HG03103 (cell line): ENCODE measurements around the gene LRRTM1.

Experiments
- ATAC-seq: cut with Tn5 transposase; IDR thresholded peaks from one replicate; pipeline ENCODE4 v1.9.1; 2021; ENCODE audit warnings: low read depth; ENCODE audit not compliant: unreplicated experiment

The LRRTM1 gene

GRCh38 chr2:80303909-80304837 is at the start of gene LRRTM1:
TSS of gene LRRTM1 (minus strand) at chr2:80304752. CDS start at chr2:80303819, 933 bp downstream.
- ATAC-seq: no peak

- no peak for ATAC-seq
Observed at GRCh38 chr2:80351231-80351630, 46.7 kb upstream of the LRRTM1 start.

GRCh38 chr2:80348953-80349352 is 44.4 kb upstream of the LRRTM1 start:
- no peak for ATAC-seq

GRCh38 chr2:80348078-80348477 is 43.5 kb upstream of the LRRTM1 start:
- ATAC-seq: no peak

GRCh38 chr2:80340022-80340421 is 35.5 kb upstream of the LRRTM1 start:
- no peak for ATAC-seq

- no peak for ATAC-seq
Observed at GRCh38 chr2:80338794-80339193, 34.2 kb upstream of the LRRTM1 start.

GRCh38 chr2:80335411-80335810 is 30.9 kb upstream of the LRRTM1 start:
- ATAC-seq: no peak

- no peak for ATAC-seq
Observed at GRCh38 chr2:80333886-80334285, 29.3 kb upstream of the LRRTM1 start.

- no peak for ATAC-seq
Observed at GRCh38 chr2:80330527-80331450, 26.2 kb upstream of the LRRTM1 start.

GRCh38 chr2:80329491-80329890 is 24.9 kb upstream of the LRRTM1 start:
- ATAC-seq: no peak

GRCh38 chr2:80328159-80328571 is 23.6 kb upstream of the LRRTM1 start:
- no peak for ATAC-seq

GRCh38 chr2:80326861-80327260 is 22.3 kb upstream of the LRRTM1 start:
- ATAC-seq: no peak

- no peak for ATAC-seq
Observed at GRCh38 chr2:80326214-80326613, 21.7 kb upstream of the LRRTM1 start.

GRCh38 chr2:80324525-80324924 is 20.0 kb upstream of the LRRTM1 start:
- ATAC-seq: no peak

GRCh38 chr2:80323610-80324009 is 19.1 kb upstream of the LRRTM1 start:
- no peak for ATAC-seq

- no peak for ATAC-seq
Observed at GRCh38 chr2:80322958-80323357, 18.4 kb upstream of the LRRTM1 start.

GRCh38 chr2:80322311-80322920 is 17.9 kb upstream of the LRRTM1 start:
- ATAC-seq: no peak

- ATAC-seq: no peak
Observed at GRCh38 chr2:80312282-80312839, 7.8 kb upstream of the LRRTM1 start.

GRCh38 chr2:80311304-80311703 is 6.8 kb upstream of the LRRTM1 start:
- ATAC-seq: no peak
